DND-41 (cell line): ENCODE measurements around the gene LEPR.
"Not testable (repeated sequence)": the region's sequence is repeated elsewhere in the genome, so short reads cannot be mapped to it uniquely, and the experiment has no call there.

ENCODE experiments used
- ATAC-seq: fragments of 200-7000 bp; cut with Tn5 transposase; 3 replicates; pipeline ENCODE4 v1.9.1; 2021; ENCODE audit warnings: low read depth; ENCODE audit not compliant: insufficient read depth
- DNase-seq: peaks from one replicate; pipeline ENCODE4 v3.0.0-alpha.2; 2020
- H2AFZ ChIP-seq: 2 replicates; pipeline ENCODE4 v1.6.0; 2012; ENCODE audit warnings: low read depth, low read length
- H3K27ac ChIP-seq: 2 replicates; pipeline ENCODE4 v1.5.1; 2012; ENCODE audit warnings: low read length, inconsistent platforms
- H3K27me3 ChIP-seq: fragments of 200-600 bp; sonication (generic); 2 replicates; pipeline ENCODE4 v1.6.0; 2012; ENCODE audit warnings: low read length, mild to moderate bottlenecking, inconsistent platforms; ENCODE audit not compliant: insufficient read depth, poor library complexity
- H3K36me3 ChIP-seq: 2 replicates; pipeline ENCODE4 v1.5.1; 2012; ENCODE audit warnings: low read length, inconsistent platforms; ENCODE audit not compliant: insufficient read depth
- H3K4me1 ChIP-seq: 2 replicates; pipeline ENCODE4 v1.5.1; 2012; ENCODE audit warnings: mild to moderate bottlenecking, low read length; ENCODE audit not compliant: insufficient read depth
- H3K4me2 ChIP-seq: 2 replicates; pipeline ENCODE4 v1.6.0; 2012; ENCODE audit warnings: mild to moderate bottlenecking, moderate library complexity, low read length, inconsistent platforms; ENCODE audit not compliant: insufficient read depth
- H3K4me3 ChIP-seq, 2 experiments: fragments of 200-600 bp in 1 of 2; shearing (Covaris generic) in 1 of 2; 2 replicates each; pipeline ENCODE4 v1.5.1; 2012 to 2016; ENCODE audit warnings: inconsistent platforms in 2 of 2, low read length in 2 of 2, mild to moderate bottlenecking in 2 of 2, low read depth in 1 of 2, moderate library complexity in 1 of 2
- H3K79me2 ChIP-seq: 2 replicates; pipeline ENCODE4 v1.6.0; 2012; ENCODE audit warnings: low read length, inconsistent platforms; ENCODE audit not compliant: insufficient read depth
- H3K9ac ChIP-seq: 2 replicates; pipeline ENCODE4 v1.6.0; 2012; ENCODE audit warnings: low read depth, mild to moderate bottlenecking, inconsistent platforms, low read length, moderate library complexity
- H3K9me3 ChIP-seq: 2 replicates; pipeline ENCODE4 v1.5.1; 2012; ENCODE audit warnings: low read length, moderate library complexity, mild to moderate bottlenecking, inconsistent platforms; ENCODE audit not compliant: insufficient read depth, severe bottlenecking
- H4K20me1 ChIP-seq: 2 replicates; pipeline ENCODE4 v1.6.0; 2012; ENCODE audit warnings: low read length; ENCODE audit not compliant: insufficient read depth
- CTCF ChIP-seq: IDR thresholded peaks from 2 replicates; pipeline ENCODE4 v1.5.1; 2012; ENCODE audit warnings: borderline replicate concordance, low read length, moderate library complexity, mild to moderate bottlenecking; ENCODE audit not compliant: poor library complexity, severe bottlenecking; ENCODE audit errors: extremely low read depth
- EZH2 ChIP-seq: IDR thresholded peaks from 3 replicates; pipeline ENCODE4 v1.6.1; 2012; ENCODE audit warnings: borderline replicate concordance, low read depth, mild to moderate bottlenecking, moderate library complexity, low read length, inconsistent platforms; ENCODE audit not compliant: severe bottlenecking

LEPR gene

GRCh38 chr1:65377496-65378246 lies 42.8 kb upstream of the LEPR start:
- no peaks in the 10 kb centered on the region for H3K36me3 ChIP-seq
- no peak overlapping the region for H3K4me3 ChIP-seq
- H3K79me2 ChIP-seq: no peaks in the 10 kb centered on the region
- no peak overlapping the region for H3K4me2 ChIP-seq
- H2AFZ ChIP-seq: no peak overlapping the region
- no peaks in the 10 kb centered on the region for H3K9me3 ChIP-seq
- H3K27me3 ChIP-seq: no peaks in the 10 kb centered on the region
- no peaks in the 10 kb centered on the region for H4K20me1 ChIP-seq
- H3K27ac ChIP-seq: no peak overlapping the region
- no peak for ATAC-seq
- no peak overlapping the region for H3K9ac ChIP-seq
- TF ChIP-seq EZH2 (no peak), CTCF (no peak)
- no peak for DNase-seq
- H3K4me1 ChIP-seq: no peaks in the 10 kb centered on the region

DNA sequence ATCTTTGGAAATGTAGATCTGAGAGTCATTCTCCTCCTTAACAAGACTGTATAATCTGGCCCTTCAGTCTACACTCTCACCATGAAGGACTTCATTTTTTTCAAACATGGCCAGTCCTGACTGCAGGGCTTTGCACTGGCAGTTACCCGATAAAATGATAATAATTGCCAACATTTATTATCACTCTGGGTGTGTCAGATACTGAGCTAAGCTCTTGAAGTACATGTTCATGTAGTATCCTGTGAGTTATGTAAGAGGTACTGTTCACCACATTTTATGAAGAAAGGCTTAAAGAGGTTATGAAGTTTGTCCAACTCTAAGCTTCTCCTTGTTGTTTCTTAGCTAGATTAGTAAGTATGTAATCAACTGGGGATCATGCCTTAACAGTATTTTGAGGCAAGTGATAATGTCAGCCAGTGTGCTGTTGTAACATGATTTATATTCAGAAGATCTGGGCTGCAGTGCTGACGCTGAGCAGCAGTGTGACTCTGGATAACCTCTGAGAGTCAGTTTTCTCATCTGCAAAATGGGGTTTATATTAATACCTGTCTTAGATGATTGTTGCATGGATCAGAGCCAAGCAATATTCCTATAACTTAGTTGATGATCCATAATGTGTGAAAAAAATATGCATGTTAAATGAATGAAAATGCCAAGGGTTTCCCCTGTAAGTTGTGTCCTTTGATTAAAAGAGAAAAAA lies 42.1 kb upstream of the LEPR start:
- H3K79me2 ChIP-seq: no peaks in the 10 kb centered on the region
- H4K20me1 ChIP-seq: no peaks in the 10 kb centered on the region
- H3K4me2 ChIP-seq: no peak overlapping the region
- no peak overlapping the region for H3K9ac ChIP-seq
- TF ChIP-seq EZH2 (no peak), CTCF (no peak)
- no peak for DNase-seq
- no peaks in the 10 kb centered on the region for H3K36me3 ChIP-seq
- no peak overlapping the region for H3K4me3 ChIP-seq
- no peak overlapping the region for H3K27ac ChIP-seq
- ATAC-seq: no peak
- no peaks in the 10 kb centered on the region for H3K4me1 ChIP-seq
- no peaks in the 10 kb centered on the region for H3K27me3 ChIP-seq
- no peak overlapping the region for H2AFZ ChIP-seq
- no peaks in the 10 kb centered on the region for H3K9me3 ChIP-seq

DNA sequence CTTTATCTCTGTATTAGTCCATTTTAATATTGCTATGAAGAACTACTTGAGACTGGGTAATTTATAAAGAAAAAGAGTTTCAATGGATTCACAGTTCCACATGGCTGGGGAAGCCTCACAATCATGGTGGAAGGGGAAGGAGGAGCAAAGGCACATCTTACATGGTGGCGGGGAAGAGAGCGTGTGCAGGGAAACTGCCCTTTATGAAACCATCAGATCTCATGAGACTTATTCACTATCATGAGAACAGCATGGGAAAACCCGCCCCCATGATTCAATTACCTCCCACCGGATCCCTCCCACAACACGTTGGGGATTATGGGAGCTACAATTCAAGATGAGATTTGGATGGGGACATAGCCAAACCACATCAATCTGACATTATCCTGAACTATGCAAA lies 36.0 kb upstream of the LEPR start:
- ATAC-seq, H3K27me3 ChIP-seq, H3K4me1 ChIP-seq, H2AFZ ChIP-seq, H3K9ac ChIP-seq, H3K79me2 ChIP-seq, DNase-seq, H3K4me3 ChIP-seq, H3K36me3 ChIP-seq, H4K20me1 ChIP-seq, H3K4me2 ChIP-seq, H3K9me3 ChIP-seq, H3K27ac ChIP-seq: not testable (repeated sequence)

DNA sequence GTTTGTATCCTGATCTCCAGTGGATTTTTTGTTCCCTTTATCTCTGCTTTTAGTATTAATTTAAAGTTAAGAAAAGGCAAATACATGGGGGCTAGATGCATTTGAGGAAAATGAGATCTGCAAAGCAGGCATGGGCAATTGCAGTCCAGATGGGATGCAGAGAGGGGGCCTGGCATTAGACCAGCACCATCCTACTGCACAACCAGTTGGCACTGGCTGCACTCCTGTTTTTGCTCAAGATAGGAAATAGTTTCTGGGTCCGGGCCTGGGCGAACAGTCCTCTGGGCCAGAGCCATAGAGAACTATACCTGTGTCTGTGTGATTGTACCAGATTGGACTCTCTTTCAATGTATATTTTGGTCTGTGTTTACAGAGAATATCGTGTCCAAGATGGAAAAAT lies 34.0 kb upstream of the LEPR start:
- Histone ChIP-seq H3K79me2 (no peaks in the 10 kb centered on the region), H3K4me3 (no peak overlapping the region), H3K4me1 (no peaks in the 10 kb centered on the region), H3K9ac (no peak overlapping the region), H3K4me2 (no peak overlapping the region), H3K27ac (no peak overlapping the region), H3K36me3 (peaks cover 4% of the 10 kb centered on the region; the same call in 1 of the 2 replicates), H4K20me1 (no peaks in the 10 kb centered on the region), H2AFZ (no peak overlapping the region), H3K27me3 (no peaks in the 10 kb centered on the region), H3K9me3 (no peaks in the 10 kb centered on the region)
- DNase-seq: no peak
- no peak for ATAC-seq
- no peak for TF ChIP-seq EZH2
- TF ChIP-seq CTCF: no peak
